ENCODE results near the gene NR2F6. TPM values are rescaled to one million over a fixed set of nuclear protein-coding genes. Genes with fewer than 3 reads are reported as not detected.
"Not testable (repeated sequence)": the region's sequence is repeated elsewhere in the genome, so short reads cannot be mapped to it uniquely, and the experiment has no call there.

NR2F6 gene
- total RNA-seq, 1 donor from 2014 or later, result 50.5 TPM

DNA sequence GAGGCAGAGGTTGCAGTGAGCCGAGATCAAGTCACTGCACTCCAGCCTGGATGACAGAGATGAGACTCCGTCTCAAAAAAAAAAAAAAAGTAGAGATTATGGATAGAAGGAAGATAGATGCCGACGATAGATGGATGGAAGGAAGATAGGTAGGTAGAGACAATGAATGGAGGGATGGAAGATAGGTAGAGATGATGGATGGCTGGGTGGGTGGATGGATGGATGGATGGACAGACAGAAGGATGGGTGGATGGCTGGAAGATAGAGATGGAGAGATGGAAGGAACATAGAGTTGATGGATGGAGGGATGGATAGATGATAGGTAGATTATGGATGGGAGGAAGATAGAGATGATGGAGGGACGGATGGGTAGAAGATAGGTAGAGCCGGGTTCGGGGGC is 49.1 kb downstream of the NR2F6 start:
- intact Hi-C loops (cut with DNase I), result no loop called here
- DNase-seq (ENCODE audit: low spot score), result no peak

DNA sequence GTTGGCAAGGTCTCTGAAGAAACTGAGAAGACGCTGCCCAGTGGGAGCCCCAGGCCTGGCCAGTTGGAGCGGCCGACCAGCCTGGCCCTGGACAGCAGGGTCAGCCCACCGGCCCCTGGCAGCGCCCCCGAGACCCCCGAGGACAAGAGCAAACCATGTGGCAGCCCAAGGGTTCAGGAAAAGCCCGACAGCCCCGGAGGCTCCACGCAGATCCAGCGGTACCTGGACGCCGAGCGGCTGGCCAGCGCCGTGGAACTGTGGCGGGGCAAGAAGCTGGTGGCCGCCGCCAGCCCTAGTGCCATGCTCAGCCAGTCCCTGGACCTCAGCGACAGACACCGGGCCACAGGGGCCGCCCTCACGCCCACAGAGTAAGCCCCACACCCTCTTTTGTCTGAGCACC is 50.6 kb downstream of the NR2F6 start:
- intact Hi-C loops (cut with DNase I), result no loop called here
- DNase-seq (ENCODE audit: low spot score), result no peak

DNA sequence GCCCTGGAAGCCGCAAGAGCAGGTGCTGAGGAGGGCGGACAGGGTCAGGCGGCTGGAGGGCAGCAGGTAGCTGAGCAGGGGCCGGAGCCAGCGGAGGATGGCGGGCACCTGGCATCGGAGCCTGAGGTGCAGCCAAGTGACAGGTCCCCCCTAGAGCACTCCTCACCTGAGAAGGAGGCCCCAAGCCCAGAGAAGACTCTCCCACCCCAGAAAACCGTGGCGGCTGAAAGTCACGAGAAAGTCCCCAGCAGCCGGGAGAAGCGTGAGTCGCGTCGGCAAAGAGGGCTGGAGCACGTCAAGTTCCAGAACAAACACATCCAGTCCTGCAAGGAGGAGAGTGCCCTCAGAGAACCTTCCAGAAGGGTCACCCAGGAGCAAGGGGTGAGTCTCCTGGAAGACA is 51.1 kb downstream of the NR2F6 start:
- no peak for DNase-seq (ENCODE audit: low spot score)
- intact Hi-C loops (cut with DNase I), result no loop called here

DNA sequence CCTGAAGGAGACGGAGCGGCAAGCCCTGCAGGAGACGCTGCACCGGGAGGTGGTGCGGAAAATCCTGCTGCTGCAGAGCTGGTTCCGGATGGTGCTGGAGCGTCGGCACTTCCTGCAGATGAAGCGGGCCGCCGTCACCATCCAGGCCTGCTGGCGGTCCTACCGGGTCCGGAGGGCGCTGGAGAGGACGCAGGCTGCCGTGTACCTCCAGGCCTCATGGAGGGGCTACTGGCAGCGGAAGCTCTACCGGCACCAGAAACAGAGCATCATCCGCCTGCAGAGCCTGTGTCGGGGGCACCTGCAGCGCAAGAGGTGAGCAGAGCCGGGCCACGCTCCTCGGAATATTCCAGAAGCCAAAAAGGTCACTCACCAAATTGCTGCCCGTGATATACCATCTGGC is 53.0 kb downstream of the NR2F6 start:
- intact Hi-C loops (cut with DNase I), result no loop called here

DNA sequence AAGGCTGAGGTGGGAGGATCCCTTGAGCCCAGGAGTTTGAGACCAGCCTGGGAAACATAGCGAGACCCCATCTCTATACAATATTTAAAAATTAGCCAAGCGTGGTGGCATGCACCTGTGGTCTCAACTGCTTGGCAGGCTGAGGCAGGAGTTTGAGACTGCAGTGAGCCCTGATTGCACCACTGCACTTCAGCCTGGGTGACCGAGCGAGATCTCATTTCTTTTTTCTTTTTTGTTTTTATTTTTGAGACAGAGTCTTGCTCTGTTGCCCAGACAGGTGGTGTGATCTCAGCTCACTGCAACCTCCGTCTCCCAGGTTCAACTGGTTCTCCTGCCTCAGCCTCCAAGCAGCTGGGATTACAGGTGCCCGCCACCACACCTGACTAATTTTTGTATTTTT is 54.0 kb downstream of the NR2F6 start:
- intact Hi-C loops (cut with DNase I); DNase-seq (ENCODE audit: low spot score): not testable (repeated sequence)

More for the DNA sequence above, 53.0 kb downstream of the NR2F6 start:
- no peak for DNase-seq (ENCODE audit: low spot score)

DNA sequence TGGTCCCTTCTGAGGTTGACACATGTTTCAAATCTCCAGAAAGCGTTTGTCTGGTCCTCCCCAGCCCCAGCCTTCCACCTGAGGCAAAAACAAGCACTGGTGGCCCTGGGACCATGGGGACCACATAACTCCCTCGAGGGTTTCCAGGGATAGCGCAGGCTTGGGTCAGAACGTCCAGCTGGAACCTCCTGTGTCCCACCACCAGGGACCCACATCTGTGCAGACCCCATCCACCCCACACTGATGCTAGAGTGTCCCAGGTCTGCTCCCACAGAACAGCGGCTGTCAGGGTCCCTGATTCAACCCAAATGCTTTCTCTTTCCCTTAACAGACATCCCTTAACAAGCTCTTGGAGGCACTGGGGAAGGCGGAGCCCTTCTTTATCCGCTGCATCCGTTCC is 60.1 kb downstream of the NR2F6 start:
- intact Hi-C loops (cut with DNase I), result no loop called here
- no peak for DNase-seq (ENCODE audit: low spot score)

DNA sequence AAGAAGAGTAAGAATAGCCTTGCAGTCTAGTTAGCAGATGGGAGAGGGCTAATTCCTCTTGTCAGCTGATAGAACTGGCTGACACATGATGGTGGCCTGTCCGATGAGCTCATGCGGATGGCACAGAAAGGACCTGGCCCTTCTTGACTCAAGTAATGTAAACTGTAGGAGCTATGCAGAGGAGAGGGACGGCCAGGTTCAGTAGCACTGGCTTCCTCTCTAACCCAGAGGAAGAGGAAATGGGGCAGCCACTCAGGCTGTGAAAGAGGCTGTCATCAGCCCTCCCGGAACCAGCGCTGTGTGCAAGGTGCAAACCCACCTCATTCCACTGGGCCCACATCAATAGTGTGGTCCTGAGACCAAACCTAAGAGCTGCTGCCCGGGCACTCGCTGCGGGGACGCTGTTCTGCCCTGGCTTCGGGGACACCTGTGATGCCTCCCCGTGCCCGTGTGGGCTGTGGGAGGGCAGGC is 61.3 kb downstream of the NR2F6 start:
- DNase-seq (ENCODE audit: low spot score), result no peak
- intact Hi-C loops (cut with DNase I), result no loop called here

DNA sequence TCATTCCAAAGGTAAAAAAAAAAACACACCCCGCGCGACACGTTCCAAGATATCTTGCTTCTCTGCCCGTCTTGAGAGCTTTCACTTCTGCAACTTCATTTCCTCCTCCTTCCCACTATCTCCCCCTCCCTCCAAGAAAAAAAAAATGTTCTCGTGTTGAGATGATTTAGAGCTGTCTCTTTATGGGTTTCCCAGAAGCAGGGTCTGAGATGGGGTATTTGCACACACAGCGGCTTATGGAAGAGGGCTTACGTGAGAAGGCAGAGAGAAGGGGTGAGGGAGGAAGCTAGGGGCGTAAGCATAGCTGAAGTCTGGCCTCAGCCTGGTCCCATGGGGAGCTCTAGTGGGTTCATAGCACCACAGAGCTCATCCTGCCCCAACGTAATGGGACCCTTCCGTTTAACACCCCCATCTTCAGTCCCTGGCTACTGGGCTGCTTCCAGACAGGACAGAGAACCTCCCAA is 61.8 kb downstream of the NR2F6 start:
- intact Hi-C loops (cut with DNase I), result no loop called here
- no peak for DNase-seq (ENCODE audit: low spot score)

DNA sequence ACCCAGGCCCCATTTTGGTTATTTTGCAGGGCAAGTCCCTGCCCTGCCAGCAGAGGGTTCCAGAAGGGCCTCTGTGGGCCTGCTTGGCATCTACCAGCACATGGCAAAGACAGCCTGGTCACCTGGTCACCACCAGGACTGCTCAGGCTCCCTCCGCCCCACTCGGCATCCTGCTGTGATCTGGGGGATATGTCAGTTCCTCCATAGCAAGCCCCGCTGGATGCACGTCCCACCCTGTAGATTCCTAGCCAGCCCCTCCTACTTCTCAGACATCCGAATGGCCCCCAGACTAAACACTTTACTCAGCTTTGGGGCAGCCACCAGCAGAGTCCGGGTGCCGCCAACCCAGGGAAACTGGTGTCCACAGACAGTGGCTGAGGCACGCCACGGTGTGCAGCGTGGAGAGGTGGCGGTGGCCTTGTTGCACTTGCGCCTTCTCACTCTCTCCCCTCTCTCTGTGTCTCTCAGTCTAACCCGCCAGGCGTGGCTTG is 62.4 kb downstream of the NR2F6 start:
- intact Hi-C loops (cut with DNase I), result no loop called here
- DNase-seq (ENCODE audit: low spot score), result no peak

Other genes starting within 250 kb of the NR2F6 start
- gene CPAMD8, start 219.1 kb downstream of the NR2F6 start, total RNA-seq, result 7.1 TPM
- gene HAUS8, start 170.5 kb downstream of the NR2F6 start, total RNA-seq, result 2.6 TPM
- gene MYO9B, start 170.1 kb downstream of the NR2F6 start, total RNA-seq, result 35.6 TPM
- gene USE1, start 30.6 kb downstream of the NR2F6 start, total RNA-seq, result 29.1 TPM
- gene OCEL1, start 19.7 kb downstream of the NR2F6 start, total RNA-seq, result 18.8 TPM
- 4.7 TPM for gene USHBP1, start 18.8 kb upstream of the NR2F6 start, total RNA-seq
- gene BABAM1, start 21.5 kb upstream of the NR2F6 start, total RNA-seq, result 70.5 TPM
- gene ANKLE1, start 36.0 kb upstream of the NR2F6 start, total RNA-seq, result 0.30 TPM
- 8.6 TPM for gene ABHD8, start 57.5 kb upstream of the NR2F6 start, total RNA-seq
- gene MRPL34, start 60.0 kb upstream of the NR2F6 start, total RNA-seq, result 136 TPM
- 38.8 TPM for gene DDA1, start 63.6 kb upstream of the NR2F6 start, total RNA-seq
- gene ANO8, start 88.9 kb upstream of the NR2F6 start, total RNA-seq, result 7.3 TPM
- gene GTPBP3, start 91.6 kb upstream of the NR2F6 start, total RNA-seq, result 9.8 TPM
- 32.8 TPM for gene PLVAP, start 131.4 kb upstream of the NR2F6 start, total RNA-seq
- 0.40 TPM for gene CCDC194, start 148.3 kb upstream of the NR2F6 start, total RNA-seq
- gene BST2, start 159.7 kb upstream of the NR2F6 start, total RNA-seq, result 29.8 TPM
- 14.3 TPM for gene MVB12A, start 174.1 kb upstream of the NR2F6 start, total RNA-seq
- gene TMEM221, start 202.7 kb upstream of the NR2F6 start, total RNA-seq, result not detected
- gene NXNL1, start 215.0 kb upstream of the NR2F6 start, total RNA-seq, result 0.59 TPM
- 35.9 TPM for gene SLC27A1, start 224.6 kb upstream of the NR2F6 start, total RNA-seq

Data from cardiac septum (tissue), 1 donor.